Muscle layer of duodenum (tissue), 2 donors: ENCODE measurements around the gene LST1.

Experiments
- H3K27ac ChIP-seq: one replicate; pipeline ENCODE4 v1.7.0; 2013; ENCODE audit warnings: mild to moderate bottlenecking, low read length
- H3K27me3 ChIP-seq: one replicate; pipeline ENCODE4 v1.7.0; 2013; ENCODE audit warnings: low read depth, mild to moderate bottlenecking, control low read depth, low read length
- H3K36me3 ChIP-seq, 2 donors: one replicate each; pipeline ENCODE4 v1.7.0; 2013; ENCODE audit warnings: low read length in 2 of 2, control low read depth in 1 of 2, mild to moderate bottlenecking in 1 of 2; ENCODE audit not compliant: insufficient read depth in 2 of 2, control insufficient read depth in 1 of 2
- H3K4me1 ChIP-seq, 2 donors: one replicate each; pipeline ENCODE4 v1.7.0; 2013; ENCODE audit warnings: low read length in 2 of 2, mild to moderate bottlenecking in 2 of 2, control low read depth in 1 of 2, moderate library complexity in 1 of 2; ENCODE audit not compliant: insufficient read depth in 2 of 2, control insufficient read depth in 1 of 2
- H3K4me3 ChIP-seq, 2 donors: one replicate each; pipeline ENCODE4 v1.7.0; 2013; ENCODE audit warnings: low read length in 2 of 2, low read depth in 1 of 2, mild to moderate bottlenecking in 1 of 2
- H3K9me3 ChIP-seq, 2 donors: one replicate each; pipeline ENCODE4 v1.7.0; 2013; ENCODE audit warnings: low read length in 2 of 2, control low read depth in 1 of 2, mild to moderate bottlenecking in 1 of 2; ENCODE audit not compliant: control insufficient read depth in 1 of 2
- donor health status: healthy.

Gene LST1

GRCh38 chr6:31567531-31568370, 18.3 kb upstream of the LST1 start:
- no peaks in the 10 kb centered on the region for H3K4me1 ChIP-seq
- H3K9me3 ChIP-seq = no peaks in the 10 kb centered on the region
- H3K27ac ChIP-seq = no peak overlapping the region
- no peaks in the 10 kb centered on the region for H3K36me3 ChIP-seq
- no peak overlapping the region for H3K4me3 ChIP-seq
- H3K27me3 ChIP-seq = no peaks in the 10 kb centered on the region

- H3K36me3 ChIP-seq = no peaks in the 10 kb centered on the region
- no peaks in the 10 kb centered on the region for H3K9me3 ChIP-seq
- no peak overlapping the region for H3K27ac ChIP-seq
- H3K4me3 ChIP-seq = no peak overlapping the region
- H3K27me3 ChIP-seq = no peaks in the 10 kb centered on the region
- no peaks in the 10 kb centered on the region for H3K4me1 ChIP-seq
These were observed 17.5 kb upstream of the LST1 start for GRCh38 chr6:31568537-31568961.

GRCh38 chr6:31569861-31570536, 16.1 kb upstream of the LST1 start:
- Histone ChIP-seq H3K4me3 (no peak overlapping the region), H3K4me1 (no peaks in the 10 kb centered on the region), H3K9me3 (no peaks in the 10 kb centered on the region), H3K36me3 (no peaks in the 10 kb centered on the region), H3K27me3 (no peaks in the 10 kb centered on the region), H3K27ac (no peak overlapping the region)

GRCh38 chr6:31572041-31572911, 13.8 kb upstream of the LST1 start, which contains the start of gene LTA:
Gene LTA (plus strand): TSS chr6:31572289. CDS start chr6:31572743, 454 bp downstream.
- Histone ChIP-seq H3K9me3 (no peaks in the 10 kb centered on the region), H3K27ac (no peak within 1 kb of the TSS), H3K4me1 (no peaks in the 10 kb centered on the region), H3K27me3 (no peaks in the 10 kb centered on the region), H3K36me3 (no peaks in the 10 kb centered on the region), H3K4me3 (no peak within 1 kb of the TSS)

- Histone ChIP-seq H3K36me3 (no peaks in the 10 kb centered on the region), H3K27ac (no peak overlapping the region), H3K4me3 (no peak overlapping the region), H3K9me3 (no peaks in the 10 kb centered on the region), H3K4me1 (no peaks in the 10 kb centered on the region), H3K27me3 (no peaks in the 10 kb centered on the region)
These were observed 12.6 kb upstream of the LST1 start for GRCh38 chr6:31573239-31574105.

- no peaks in the 10 kb centered on the region for H3K27me3 ChIP-seq
- H3K27ac ChIP-seq = no peak overlapping the region
- H3K4me3 ChIP-seq = no peak overlapping the region
- H3K36me3 ChIP-seq = no peaks in the 10 kb centered on the region
- no peaks in the 10 kb centered on the region for H3K9me3 ChIP-seq
- H3K4me1 ChIP-seq = no peaks in the 10 kb centered on the region
These were observed 11.7 kb upstream of the LST1 start for GRCh38 chr6:31574106-31575061.

GRCh38 chr6:31575335-31575901, 10.7 kb upstream of the LST1 start, which contains the start of gene TNF:
Gene TNF (plus strand): TSS chr6:31575565. CDS start chr6:31575742, 177 bp downstream.
- H3K27ac ChIP-seq = no peak within 1 kb of the TSS
- peak within 1 kb of the TSS; percentile 32 to 45 for H3K4me3 ChIP-seq
- H3K36me3 ChIP-seq = no peaks in the 10 kb centered on the region
- H3K27me3 ChIP-seq = no peaks in the 10 kb centered on the region
- H3K4me1 ChIP-seq = peaks cover 0 to 3% of the 10 kb centered on the region in 2 donors
- no peaks in the 10 kb centered on the region for H3K9me3 ChIP-seq

GRCh38 chr6:31575952-31576685, 10.0 kb upstream of the LST1 start:
- Histone ChIP-seq H3K9me3 (no peaks in the 10 kb centered on the region), H3K36me3 (no peaks in the 10 kb centered on the region), H3K27ac (no peak overlapping the region), H3K27me3 (no peaks in the 10 kb centered on the region), H3K4me1 (peaks cover 0 to 6% of the 10 kb centered on the region in 2 donors), H3K4me3 (peak overlapping the region; percentile 32 to 45)

GRCh38 chr6:31576897-31577578, 9.0 kb upstream of the LST1 start:
- no peaks in the 10 kb centered on the region for H3K36me3 ChIP-seq
- H3K9me3 ChIP-seq = no peaks in the 10 kb centered on the region
- no peak overlapping the region for H3K27ac ChIP-seq
- H3K27me3 ChIP-seq = no peaks in the 10 kb centered on the region
- H3K4me3 ChIP-seq = peak overlapping the region in 1 of 2 donors; percentile 45
- peaks cover 0 to 12% of the 10 kb centered on the region in 2 donors for H3K4me1 ChIP-seq
